Renal pelvis (tissue), 4 donors: ENCODE results near the gene TMEM168. TPM values are rescaled to one million over a fixed set of nuclear protein-coding genes. Genes with fewer than 3 reads are reported as not detected.

Experiments
- DNase-seq: peaks from one replicate; pipeline ENCODE4 v3.0.0-alpha.2; 2013
- polyA plus RNA-seq, 3 donors: library from polyadenylated mRNA; unstranded; fragments of 120-200 nt; gene quantifications; one replicate each; pipeline ENCODE4 v1.2.1, GENCODE V29; 2013; ENCODE audit not compliant: insufficient read length in 3 of 3

The TMEM168 gene
- polyA plus RNA-seq, 3 donors, result 40.0 to 51.2 (median 47.1) TPM

DNA sequence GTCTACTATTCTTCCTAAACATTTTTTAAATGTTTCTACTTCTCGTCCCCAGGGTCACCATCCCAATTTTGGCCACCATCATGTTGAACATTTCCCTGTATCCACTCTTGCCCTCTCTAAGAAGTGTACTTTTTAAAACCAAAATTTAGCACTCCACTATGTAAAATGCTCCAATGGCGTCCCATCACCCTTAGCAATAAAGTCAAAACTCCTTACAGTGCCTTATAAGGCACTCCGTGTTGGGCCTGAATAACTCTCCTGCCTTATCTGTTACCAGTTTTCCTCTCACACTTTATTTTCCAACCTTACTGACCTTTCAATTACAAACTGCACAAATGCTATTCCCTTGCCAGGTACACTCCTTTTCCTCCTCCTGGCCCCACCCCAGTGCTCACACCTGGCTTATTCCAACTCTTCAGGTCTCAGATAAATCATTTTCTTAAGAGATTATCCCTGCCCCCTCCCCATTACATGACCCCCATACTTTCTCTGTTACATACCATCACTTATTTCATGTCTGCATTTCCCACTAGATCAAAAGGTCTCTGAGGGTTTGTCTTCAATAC lies 1.3 kb downstream of the TMEM168 start:
- DNase-seq, result no peak

DNA sequence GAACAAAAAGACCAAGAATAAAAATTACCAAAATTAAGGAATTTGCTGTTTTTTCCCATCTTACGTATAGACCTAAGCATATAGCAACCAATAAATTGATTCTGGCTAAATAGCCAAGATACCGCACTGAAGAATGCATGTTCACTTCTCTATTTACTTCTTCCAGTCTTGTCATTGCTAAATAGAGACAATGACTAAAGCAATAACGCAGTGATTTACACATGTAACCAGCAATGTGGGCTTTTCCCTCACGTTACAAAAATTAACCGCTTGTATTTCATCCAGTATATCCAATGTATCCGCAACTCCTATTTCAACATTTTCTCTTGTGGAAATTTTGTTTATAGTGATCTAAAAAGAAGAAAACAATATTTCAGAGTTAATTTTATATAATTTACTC lies 5.6 kb downstream of the TMEM168 start:
- no peak for DNase-seq

DNA sequence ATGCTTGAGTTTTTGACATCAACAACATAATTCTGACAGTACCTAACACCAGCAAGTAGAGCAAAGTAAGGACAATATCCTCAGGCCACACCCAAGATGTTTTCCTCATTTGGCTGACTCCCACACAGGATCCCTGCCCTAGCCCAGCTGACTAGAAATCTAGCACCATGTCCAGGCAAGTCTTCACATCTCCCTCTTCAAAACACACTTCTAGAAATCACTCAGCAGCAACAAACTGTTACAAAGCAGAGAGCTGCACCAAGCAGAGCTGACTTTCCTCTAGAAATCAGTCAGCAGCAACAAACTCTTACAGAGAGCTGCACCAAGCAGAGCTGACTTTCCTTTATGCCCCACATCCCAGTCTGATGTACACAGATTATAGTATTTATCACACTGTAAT lies 7.7 kb downstream of the TMEM168 start:
- no peak for DNase-seq

DNA sequence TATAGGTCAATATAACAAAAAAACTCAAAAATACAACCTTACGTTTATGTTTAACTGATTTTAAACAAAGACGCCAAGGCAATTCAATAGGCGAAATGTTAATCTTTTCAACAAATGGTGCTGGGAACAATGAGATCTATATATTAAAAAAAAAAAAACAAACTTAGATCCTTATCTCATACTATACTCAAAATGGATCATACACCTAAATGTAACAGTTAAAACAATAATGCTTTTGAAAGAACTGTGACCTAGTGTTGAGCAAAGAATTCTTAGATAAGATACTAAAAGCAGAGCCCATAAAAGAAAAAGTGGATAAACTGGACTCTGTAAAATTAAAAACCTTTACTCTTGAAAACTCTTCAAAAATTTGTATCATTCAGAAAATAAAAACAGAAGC lies 8.6 kb downstream of the TMEM168 start:
- no peak for DNase-seq

DNA sequence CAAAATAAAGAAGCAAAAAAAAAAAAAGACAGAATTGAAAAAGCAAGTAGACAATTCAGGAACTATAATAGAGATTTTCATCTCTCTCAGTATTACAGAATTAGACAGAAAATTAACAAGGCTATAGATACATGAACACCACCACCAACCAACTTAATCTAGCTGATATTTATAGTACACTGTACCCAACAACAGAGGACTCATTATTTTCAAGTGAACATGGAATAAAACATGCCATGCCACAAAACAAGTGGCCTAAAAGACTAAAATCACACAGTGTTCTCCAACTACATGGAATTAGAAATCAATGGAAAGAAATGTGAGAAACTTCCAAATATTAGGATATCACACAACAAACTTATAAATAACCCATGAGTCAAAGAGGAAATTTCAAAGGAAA lies 9.1 kb downstream of the TMEM168 start:
- DNase-seq, result no peak

DNA sequence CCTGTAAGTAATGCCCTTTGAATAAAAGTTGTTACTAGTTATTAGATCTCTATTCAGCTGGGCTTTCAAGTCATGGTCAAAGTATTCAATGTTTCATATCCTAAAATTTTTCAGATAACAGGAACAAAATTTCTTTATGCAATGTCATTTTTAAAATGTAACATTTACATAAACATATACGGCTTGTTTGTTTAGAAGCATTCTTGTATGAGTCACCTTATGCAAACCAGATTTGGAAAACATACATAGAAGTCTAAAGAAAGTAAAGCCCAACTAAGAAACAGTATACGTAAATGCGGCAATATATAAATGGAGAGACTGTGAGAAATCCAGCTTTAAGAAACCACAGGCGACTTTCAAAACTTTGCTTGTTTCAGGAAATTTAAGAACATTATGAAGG lies 10.5 kb downstream of the TMEM168 start:
- DNase-seq, result no peak

DNA sequence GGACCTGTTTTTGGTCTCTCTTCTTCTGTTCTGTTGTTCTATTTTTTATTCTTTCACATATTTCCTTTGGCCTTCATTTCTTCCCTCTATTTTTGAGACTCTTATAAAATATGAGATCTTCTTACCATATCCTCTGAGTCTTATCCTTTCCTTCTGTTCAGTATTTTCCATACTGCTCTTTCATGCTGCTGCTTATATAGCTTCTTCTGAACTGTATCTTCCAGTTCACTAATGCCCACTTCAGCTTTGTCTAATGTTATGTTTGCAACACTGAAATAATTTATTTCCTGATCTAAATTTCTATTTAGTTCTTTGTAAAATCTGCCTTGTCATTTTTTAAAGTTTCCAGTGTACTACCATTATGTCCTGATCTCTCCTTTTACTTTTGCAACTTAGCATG lies 12.8 kb downstream of the TMEM168 start:
- no peak for DNase-seq

DNA sequence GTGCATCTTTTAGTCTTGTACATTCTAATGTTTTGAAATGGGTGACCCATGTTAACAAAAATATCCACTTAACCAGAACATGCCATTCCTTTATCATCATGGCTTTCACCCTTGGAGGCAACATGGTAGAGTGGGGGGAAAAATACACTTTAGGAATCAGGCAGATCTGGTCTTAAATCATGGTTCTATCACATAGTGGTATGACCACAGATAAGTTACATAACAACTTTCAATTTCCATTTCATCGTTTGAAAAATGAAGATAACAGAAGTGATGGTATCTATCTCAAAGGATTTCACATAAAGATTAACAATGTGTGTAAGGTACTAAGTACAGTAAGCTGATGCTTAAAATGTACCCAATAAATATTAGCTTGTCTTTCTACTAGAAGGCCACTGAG lies 19.0 kb downstream of the TMEM168 start:
- DNase-seq, result no peak

DNA sequence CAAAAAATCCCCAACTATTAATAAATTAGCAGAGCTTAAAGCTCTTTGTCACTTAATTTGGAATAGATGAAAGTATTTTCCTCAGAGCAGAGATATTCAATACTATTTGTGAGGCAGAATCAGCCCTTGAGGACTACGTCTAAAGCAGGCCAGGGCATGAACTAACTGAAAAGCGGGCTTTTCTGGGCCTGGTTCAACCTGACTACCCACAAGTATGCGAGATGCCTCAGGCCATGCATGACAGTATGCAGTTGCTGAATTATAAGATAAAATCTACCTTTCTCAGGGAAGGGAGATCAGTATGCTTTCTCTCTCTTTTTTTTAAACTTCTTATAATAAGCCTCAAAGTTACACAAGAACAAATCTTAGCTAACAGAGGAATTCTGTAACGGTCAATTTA lies 20.1 kb downstream of the TMEM168 start:
- peak; percentile 67 for DNase-seq

DNA sequence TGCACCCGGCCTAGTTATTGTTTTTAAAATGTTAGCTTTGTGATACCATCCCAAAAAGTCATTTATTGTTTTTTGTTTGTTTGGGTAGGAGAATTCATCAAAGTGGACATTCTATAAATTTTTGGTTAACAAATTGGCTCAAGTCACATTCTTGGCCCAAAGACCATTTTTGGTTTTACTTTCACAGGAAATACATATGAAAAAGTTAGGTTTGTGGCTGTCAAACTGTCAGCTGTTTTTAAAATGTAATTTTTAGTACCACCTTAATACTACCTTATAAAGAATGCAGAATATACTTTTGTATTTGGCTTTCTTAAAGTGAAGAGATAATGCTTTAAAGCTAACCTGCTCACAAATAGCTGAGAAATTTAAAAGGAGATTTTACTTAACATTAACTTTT lies 25.1 kb downstream of the TMEM168 start:
- DNase-seq, result no peak

DNA sequence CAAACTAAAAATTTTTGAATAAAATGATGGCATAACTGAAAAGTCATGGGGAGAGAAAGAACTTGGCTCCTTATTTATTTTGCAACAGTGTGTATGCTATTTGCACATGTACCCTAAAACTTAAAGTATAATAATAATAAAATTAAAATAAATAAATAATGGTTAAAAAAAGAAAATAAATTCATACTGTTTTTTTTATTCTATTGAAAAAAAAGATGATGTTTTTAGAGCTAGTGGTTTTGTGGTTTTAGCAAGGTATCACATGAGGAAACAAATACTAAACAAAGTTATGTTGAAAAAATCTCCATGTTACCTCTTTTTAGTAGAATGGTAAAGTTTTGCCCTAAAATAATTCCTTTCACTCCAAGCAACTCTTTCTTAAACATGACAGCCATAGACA lies 26.2 kb downstream of the TMEM168 start:
- no peak for DNase-seq

DNA sequence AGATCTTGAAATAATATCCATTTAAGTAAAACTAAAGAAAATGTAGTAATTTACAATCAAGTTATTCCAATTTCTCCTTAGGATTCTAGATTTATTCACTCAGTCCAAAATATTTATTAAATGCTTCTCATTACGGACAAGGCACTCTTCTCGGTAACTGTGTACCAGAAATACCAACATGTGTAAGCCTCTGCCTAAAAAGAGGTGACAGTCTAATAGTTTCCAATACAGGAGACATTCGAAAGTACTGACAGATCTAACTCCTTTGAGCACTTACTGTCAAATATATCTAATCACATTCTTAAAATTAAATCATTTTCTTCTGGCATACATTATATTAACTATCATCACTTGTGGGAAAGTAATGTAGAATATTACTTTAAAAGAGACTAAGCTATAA lies 26.9 kb downstream of the TMEM168 start:
- DNase-seq, result no peak

DNA sequence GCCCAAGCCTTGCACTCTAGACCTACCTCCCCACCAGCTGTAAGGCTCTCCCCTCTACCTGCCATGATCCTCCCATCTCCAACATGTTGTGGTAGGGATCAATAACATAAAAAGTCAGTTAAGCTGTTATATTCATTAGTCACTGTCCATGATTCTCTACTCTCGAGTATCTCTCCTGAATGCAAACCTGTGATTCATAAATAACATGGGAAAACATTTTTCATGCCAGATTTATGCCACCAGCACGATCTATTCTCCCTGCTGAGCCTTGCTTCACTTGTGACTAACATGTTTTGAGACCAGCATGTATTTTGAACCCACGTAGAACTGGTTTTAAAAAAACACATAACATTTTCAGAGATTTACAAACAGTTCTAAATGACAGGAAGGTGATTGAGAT lies 30.3 kb downstream of the TMEM168 start:
- DNase-seq, result no peak

DNA sequence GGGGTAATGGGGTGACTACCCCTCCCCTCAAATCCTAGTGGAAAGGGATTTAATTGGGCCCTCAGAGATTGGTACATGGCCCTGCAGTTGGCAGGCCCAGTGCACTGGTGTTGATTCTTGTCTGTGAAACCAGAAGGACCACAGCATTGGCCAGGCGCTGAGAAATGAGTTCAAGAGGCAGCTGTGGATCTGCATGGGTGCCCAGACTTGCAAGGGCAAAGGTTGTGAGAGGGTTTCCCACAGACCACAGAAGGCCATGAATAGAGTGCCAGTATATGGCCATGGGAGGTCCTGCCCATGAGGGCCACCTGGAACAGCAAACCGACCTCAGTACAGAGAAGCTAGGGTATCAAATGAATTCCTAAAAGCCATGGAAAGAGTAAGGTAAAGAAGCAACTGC lies 32.9 kb downstream of the TMEM168 start:
- DNase-seq, result no peak

DNA sequence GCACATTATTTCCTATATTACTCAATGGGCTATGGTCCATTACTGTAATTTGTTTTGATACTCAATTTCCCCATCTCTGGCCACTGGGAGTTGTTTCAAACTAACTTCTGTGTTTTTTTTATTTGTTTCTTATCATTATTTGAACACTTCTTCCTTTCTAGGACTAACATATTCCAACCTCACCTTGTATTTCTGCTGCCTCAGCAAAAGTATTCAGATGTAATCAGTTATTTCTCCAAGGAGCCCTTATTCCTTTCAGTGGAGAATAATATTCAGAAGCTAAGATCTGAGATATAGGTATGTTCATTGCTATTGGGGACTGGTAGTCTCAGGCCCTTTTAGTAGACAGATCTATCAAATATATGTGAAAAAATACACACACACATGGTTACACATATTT lies 36.9 kb downstream of the TMEM168 start:
- DNase-seq, result no peak

DNA sequence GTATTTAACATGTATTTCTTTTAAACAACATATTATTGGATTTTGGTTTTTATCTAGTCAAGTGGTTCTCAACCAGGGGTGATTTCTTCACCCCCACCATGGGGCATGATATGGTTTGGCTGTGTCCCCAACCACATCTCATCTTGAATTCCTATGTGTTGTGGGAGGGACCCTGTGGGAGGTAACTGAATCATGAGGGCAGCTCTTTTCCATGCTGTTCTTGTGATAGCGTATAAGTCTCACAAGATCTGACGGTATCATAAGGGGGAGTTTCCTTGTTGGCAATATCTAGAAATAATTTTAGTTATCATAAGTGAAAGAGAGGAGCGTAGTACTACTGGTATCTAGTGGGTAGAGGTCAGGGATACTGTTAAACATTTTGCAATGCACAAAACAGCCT lies 37.6 kb downstream of the TMEM168 start:
- DNase-seq, result no peak

DNA sequence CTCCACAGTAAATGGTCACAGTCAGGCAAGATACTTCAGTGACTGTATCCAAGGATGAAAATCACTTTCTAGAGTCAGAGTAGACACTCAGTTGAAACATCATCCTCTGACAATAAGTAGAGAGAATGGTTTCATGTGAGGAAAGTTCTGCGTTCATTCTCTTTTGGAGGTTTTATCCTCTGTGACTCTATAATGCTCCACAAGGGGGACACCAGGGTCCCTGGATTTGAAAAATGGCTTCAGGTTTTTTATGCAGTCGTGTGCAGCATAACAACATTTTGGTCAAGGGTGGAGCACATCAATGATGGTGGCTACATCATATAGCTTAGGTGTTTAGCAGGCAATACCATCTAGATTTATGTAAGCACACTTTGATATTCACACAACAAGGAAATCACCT lies 40.4 kb downstream of the TMEM168 start:
- no peak for DNase-seq

DNA sequence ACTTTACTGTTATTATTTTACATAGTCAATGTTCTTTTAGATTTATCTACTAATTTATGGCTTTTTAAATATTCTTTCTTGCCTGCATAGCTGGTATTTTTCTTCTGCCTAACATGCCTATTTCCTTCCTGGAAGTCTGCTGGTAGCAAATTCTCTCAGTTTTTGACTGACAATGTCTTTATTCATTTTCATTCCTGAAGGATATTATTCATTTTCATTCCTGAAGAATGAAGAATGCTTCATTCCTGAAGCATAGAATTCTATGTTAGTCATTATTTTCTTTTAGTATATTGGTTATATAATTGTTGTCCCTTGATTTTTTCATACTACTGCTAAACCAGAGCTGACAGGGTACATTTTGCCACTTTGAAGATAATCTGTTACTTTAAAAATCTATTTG lies 41.8 kb downstream of the TMEM168 start:
- DNase-seq, result no peak

DNA sequence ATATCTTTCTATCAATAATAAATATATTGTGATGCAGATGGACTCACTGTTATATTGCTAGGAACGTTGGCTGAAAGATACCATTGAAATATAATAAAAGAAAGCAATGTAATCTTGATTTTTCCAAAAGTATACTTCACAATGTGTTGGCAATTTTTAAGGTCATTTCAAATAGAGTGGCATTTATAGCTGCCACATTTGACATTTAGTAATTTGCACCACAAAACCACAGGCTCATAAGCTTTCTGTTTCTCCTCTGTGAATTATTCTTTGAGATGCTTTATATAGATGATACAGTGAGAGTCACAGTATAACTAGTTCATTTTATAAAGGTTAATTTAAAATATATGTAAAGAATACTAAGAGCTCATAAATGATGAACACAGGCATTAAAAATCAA lies 44.6 kb downstream of the TMEM168 start:
- no peak for DNase-seq

DNA sequence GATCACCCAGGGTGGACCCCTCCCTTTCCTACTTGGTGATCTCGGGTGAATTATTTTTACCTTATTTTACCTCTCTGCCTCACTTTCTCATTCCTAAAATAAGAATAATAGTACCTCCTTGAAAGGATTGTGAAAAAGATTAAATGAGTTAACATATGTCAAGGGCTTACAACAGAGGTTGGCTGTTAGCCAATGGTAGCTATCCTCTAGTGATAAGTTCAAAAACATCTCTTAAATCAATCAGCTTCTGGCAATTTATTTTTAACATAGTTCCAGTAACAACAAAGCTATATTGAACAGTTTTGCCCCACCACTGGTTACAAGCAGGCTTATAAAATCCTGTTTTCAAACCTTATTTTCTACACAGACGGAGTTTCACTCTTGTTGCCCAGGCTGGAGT lies 45.4 kb downstream of the TMEM168 start:
- no peak for DNase-seq

DNA sequence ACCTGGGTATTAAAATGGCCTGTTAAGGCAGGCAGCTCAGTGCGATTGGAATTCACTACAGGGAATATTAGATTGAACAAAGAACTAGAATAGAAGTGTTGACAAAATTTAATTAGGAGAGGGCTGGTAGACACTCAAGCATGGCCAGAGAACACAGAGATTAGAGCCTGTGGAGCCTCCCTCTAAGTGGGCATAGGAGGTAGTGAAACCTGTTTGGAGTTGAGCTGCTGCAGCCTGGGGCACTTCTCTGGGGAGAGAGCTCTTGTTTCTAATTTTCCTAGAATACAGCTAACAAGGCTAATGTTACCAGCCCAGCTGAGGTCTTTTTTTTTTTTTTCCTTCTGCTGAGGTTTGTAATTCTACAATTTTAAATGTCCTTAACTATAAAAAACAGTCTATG lies 46.4 kb downstream of the TMEM168 start:
- peak; percentile 30 for DNase-seq

DNA sequence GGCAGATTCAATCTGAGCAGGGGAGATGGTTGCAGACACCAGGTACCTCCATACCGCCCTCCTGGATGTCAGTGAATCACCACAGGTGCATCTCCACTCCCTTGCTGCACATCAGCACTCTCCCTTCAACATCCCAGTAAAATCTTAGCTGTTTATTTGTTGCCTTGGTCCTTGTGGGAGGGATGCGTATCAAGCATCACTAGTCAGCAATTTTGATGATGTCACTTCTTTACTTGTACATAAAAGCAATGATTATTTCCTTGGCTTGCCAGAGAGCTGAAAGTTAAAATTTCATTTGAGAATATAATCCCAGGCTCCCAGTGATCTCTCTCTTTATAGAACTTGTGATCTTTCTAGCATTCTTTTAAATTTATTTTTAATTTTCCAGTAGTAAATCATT lies 49.5 kb downstream of the TMEM168 start:
- no peak for DNase-seq

DNA sequence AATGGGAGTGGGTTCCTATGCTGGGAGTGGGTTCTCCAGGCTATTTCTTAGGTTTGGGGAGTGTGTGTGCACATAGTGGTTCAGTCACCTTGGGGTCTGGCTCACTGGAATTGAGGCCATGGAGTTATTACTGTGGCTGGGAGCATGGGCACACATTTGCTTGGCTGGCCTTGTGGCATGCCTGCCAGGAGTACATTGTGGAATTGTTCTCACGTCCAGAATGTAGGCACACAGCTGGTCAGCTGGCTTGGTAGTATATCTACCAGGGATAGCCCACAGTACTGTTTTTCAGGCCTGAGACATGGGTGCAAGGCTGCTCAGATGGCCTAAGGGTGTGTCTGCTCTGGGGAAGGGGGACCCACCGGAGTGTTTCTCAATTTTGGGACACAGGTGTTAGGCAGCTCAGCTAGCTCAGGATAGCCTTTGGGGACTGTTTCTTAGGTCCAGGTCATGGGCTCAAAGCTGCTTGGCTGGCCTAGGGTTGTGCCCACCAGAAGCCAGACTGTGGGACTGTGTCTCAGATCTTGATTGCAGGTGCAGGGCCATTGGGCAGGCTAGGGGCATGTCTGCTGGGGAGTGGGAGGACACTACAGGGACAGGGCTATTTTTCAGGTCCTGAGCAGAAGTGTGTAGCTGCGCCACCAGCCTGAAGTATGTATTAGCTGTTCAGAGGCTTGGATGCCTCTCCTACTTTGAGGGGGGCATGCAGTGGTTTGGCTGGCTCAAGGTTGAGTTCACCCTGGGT lies 50.6 kb downstream of the TMEM168 start:
- DNase-seq, result no peak

DNA sequence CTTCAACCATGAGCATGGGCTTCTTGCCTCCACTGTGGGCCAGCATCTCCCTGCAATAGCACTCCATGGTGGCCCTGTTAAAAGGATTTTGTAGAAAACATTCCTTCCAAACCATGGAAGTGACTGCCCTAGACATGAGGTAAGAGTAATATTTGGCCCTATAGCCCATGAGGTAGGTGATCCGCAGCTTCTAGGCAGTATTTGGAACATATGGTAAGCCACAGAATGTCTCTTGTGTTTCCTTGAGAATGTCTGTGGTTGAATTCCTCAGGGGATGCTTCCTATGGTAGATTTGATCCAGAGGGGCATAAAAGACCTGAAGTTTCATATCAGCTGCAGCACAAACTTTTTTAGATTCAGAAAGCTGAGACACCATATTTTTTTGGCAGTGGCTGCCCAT lies 54.9 kb downstream of the TMEM168 start:
- no peak for DNase-seq
